Endothelial cell of umbilical vein (primary cell): ENCODE measurements around the gene FAM83C. TPM values are rescaled to one million over a fixed set of nuclear protein-coding genes. Genes with fewer than 3 reads are reported as not detected.
"Not testable (repeated sequence)": the region's sequence is repeated elsewhere in the genome, so short reads cannot be mapped to it uniquely, and the experiment has no call there.

ENCODE experiments used
- BruUV-seq: library from RNA; stranded (reverse); fragments of 400-500 nt; replicated peaks from 2 replicates; lab custom pipeline; 2021; lab: Mats Ljungman, UMichigan
- CTCF ChIA-PET: fragments of 300-600, 350-600 bp; sonication (Branson Sonifier 250); formaldehyde crosslinking; loops from one replicate; lab custom pipeline; 2021; ENCODE audit warnings: antibody characterized with exemption, inconsistent platforms; lab: Charles Lee
- POLR2A ChIA-PET: fragments of 300-600, 350-600 bp; sonication (Branson Sonifier 250); formaldehyde crosslinking; loops from one replicate; lab custom pipeline; 2021; ENCODE audit warnings: antibody characterized with exemption, inconsistent platforms; lab: Charles Lee
- DNase-seq: peaks from one replicate; pipeline ENCODE4 v3.0.0-alpha.2; 2011; ENCODE audit warnings: low read depth, low spot score
- FAIRE-seq: peaks from 2 replicates; lab custom pipeline; 2011; peaks lifted over from hg19 to GRCh38; lab: Jason Lieb, UNC
- H2AFZ ChIP-seq: 2 replicates; pipeline ENCODE4 v1.6.0; 2012; ENCODE audit warnings: low read depth, low read length, control low read depth, inconsistent platforms
- H3K27ac ChIP-seq: 2 replicates; pipeline ENCODE4 v1.5.1; 2011; ENCODE audit warnings: low read depth, mild to moderate bottlenecking, control low read depth, low read length, moderate library complexity; ENCODE audit not compliant: insufficient read depth
- H3K27me3 ChIP-seq, 2 experiments: 2 replicates each; pipeline versions ENCODE4 v1.6.0 to v1.6.1; 2011; ENCODE audit warnings: low read length in 2 of 2, mixed read lengths in 1 of 2; ENCODE audit not compliant: control insufficient read depth in 2 of 2, insufficient read depth in 2 of 2
- H3K36me3 ChIP-seq, 2 experiments: 2 replicates in 1 of 2; 3 replicates in 1 of 2; pipeline ENCODE4 v1.5.1; 2011; ENCODE audit warnings: low read length in 2 of 2, mild to moderate bottlenecking in 1 of 2, moderate library complexity in 1 of 2; ENCODE audit not compliant: control insufficient read depth in 2 of 2, insufficient read depth in 2 of 2; ENCODE audit errors: extremely low read depth in 1 of 2
- H3K4me1 ChIP-seq: 3 replicates; pipeline ENCODE4 v1.5.1; 2011; ENCODE audit warnings: mild to moderate bottlenecking, low read length; ENCODE audit not compliant: control insufficient read depth, insufficient read depth; ENCODE audit errors: extremely low read depth
- H3K4me2 ChIP-seq: 2 replicates; pipeline ENCODE4 v1.6.1; 2011; ENCODE audit warnings: low read length, control low read depth, mixed read lengths; ENCODE audit not compliant: insufficient read depth
- H3K4me3 ChIP-seq, 3 experiments: fragments of 200-600 bp in 1 of 3; sonication (generic), shearing (Covaris generic) in 1 of 3; replicated peaks in 1 of 3; 2 replicates each; pipeline ENCODE4 v1.5.1; 2011 to 2016; ENCODE audit warnings: control low read depth in 3 of 3, low read length in 3 of 3, mild to moderate bottlenecking in 2 of 3, inconsistent platforms in 1 of 3, low read depth in 1 of 3, moderate library complexity in 1 of 3; ENCODE audit not compliant: insufficient read depth in 1 of 3
- H3K79me2 ChIP-seq: 2 replicates; pipeline ENCODE4 v1.6.0; 2012; ENCODE audit warnings: low read length, inconsistent platforms; ENCODE audit not compliant: control insufficient read depth, insufficient read depth
- H3K9ac ChIP-seq: replicated peaks from 2 replicates; pipeline ENCODE3; 2011; ENCODE audit warnings: low read length, control low read depth; ENCODE audit not compliant: insufficient read depth; ENCODE audit errors: extremely low read depth
- H3K9me1 ChIP-seq: replicated peaks from 3 replicates; pipeline ENCODE4 v1.6.0; 2011; ENCODE audit warnings: mild to moderate bottlenecking, low read length; ENCODE audit not compliant: control insufficient read depth, insufficient read depth; ENCODE audit errors: extremely low read depth
- H3K9me3 ChIP-seq: replicated peaks from 2 replicates; pipeline ENCODE4 v1.5.1; 2012; ENCODE audit warnings: low read length, inconsistent platforms; ENCODE audit not compliant: control insufficient read depth, insufficient read depth
- H4K20me1 ChIP-seq: replicated peaks from 2 replicates; pipeline ENCODE3; 2011; ENCODE audit warnings: mild to moderate bottlenecking, low read length; ENCODE audit not compliant: control insufficient read depth, insufficient read depth; ENCODE audit errors: extremely low read depth
- EZH2 ChIP-seq: IDR thresholded peaks from 2 replicates; pipeline ENCODE4 v1.6.1; 2012; ENCODE audit warnings: borderline replicate concordance, low read depth, mild to moderate bottlenecking, moderate library complexity, low read length, inconsistent platforms; ENCODE audit not compliant: severe bottlenecking
- FOS ChIP-seq: IDR thresholded peaks from 2 replicates; pipeline ENCODE4 v1.6.1; 2011; ENCODE audit warnings: mild to moderate bottlenecking, low read length, moderate library complexity, borderline replicate concordance; ENCODE audit not compliant: insufficient read depth
- GATA2 ChIP-seq: IDR thresholded peaks from 2 replicates; pipeline ENCODE4 v1.7.0; 2011; ENCODE audit warnings: low read depth, mild to moderate bottlenecking, moderate library complexity, mixed read lengths, low read length; ENCODE audit not compliant: insufficient read length, insufficient read depth
- JUN ChIP-seq: IDR thresholded peaks from 2 replicates; pipeline ENCODE4 v1.6.1; 2011; ENCODE audit warnings: borderline replicate concordance, low read depth; ENCODE audit not compliant: insufficient read length, insufficient read depth
- MAX ChIP-seq: IDR thresholded peaks from 2 replicates; pipeline ENCODE4 v1.6.1; 2011; ENCODE audit not compliant: insufficient read depth, insufficient read length
- MYC ChIP-seq: IDR thresholded peaks from one replicate; pipeline ENCODE4 v1.6.1; 2011; ENCODE audit warnings: mild to moderate bottlenecking, low read depth, low read length
- POLR2A ChIP-seq: IDR thresholded peaks from 2 replicates; pipeline ENCODE4 v1.6.1; 2012; ENCODE audit warnings: low read depth, mild to moderate bottlenecking, control low read depth, low read length
- POLR2AphosphoS5 ChIP-seq: IDR thresholded peaks from 2 replicates; pipeline ENCODE4 v1.6.1; 2012; ENCODE audit warnings: low read depth, mild to moderate bottlenecking, control low read depth, low read length, moderate library complexity; ENCODE audit not compliant: insufficient read depth
- dilution Hi-C: fragments of 300-500 bp; cut with MboI; formaldehyde crosslinking; loops from one replicate; pipeline ENCODE4 v1.15.0; 2019; ENCODE audit warnings: low sequenced_read_pairs; ENCODE audit not compliant: extremely low pct_ligation_motif_present
- intact Hi-C: fragments of 100-400 bp; cut with micrococcal nuclease; formaldehyde crosslinking; loops from one replicate; pipeline ENCODE4 v1.10.0; 2022
- polyA plus RNA-seq, 4 experiments: library from polyadenylated mRNA; depleted of rRNA in 3 of 4; stranded (reverse) in 3 of 4; unstranded in 1 of 4; fragments of >200 nt; gene quantifications; 2 replicates each; pipeline versions ENCODE4 v1.2.1 to v1.2.3, GENCODE V29; 2011 to 2012; ENCODE audit warnings: missing spikeins in 1 of 4
- total RNA-seq: library from RNA; stranded (reverse); gene quantifications from 2 replicates; pipeline ENCODE4 v1.2.3, GENCODE V29; 2021
- TF ChIP-seq, protein P1 (sequence below), 2 donors: IDR thresholded peaks; 1 replicate in 1 of 2; 2 replicates in 1 of 2; pipeline ENCODE4 v1.5.1; 2011; ENCODE audit warnings: low read length in 2 of 2, mild to moderate bottlenecking in 2 of 2, moderate library complexity in 2 of 2, control low read depth in 1 of 2, inconsistent platforms in 1 of 2, low read depth in 1 of 2; ENCODE audit not compliant: insufficient read depth in 1 of 2; ENCODE audit errors: extremely low read depth in 1 of 2

The FAM83C gene
- total and polyA plus RNA-seq, 2 donors (not counting 3 experiments of a cell fraction or from before 2014, with no cell fraction given): not detected

DNA sequence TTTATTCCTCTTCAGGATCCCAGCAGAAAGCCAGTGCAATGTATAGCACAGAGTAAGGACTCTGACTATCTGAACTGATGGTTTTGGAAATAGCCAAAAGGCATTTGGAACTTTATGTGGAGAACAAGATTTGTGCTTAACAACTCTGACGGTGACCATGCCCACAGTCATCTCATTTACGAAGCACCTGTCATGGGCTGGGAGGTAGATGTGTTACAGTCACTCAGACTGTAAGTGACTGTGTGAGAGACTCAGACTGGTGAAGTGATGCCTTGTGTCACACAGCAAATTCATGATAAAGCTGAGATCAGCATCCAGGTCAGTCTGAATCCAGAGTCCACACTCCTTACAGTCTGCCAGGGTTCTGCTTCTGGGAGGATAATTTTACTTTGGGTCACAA is 23.9 kb upstream of the FAM83C start:
- H2AFZ ChIP-seq: no peak overlapping the region
- H4K20me1 ChIP-seq: no peaks in the 10 kb centered on the region
- DNase-seq (no peak), FAIRE-seq (no peak)
- intact Hi-C loops (no loop called here), dilution Hi-C loops (no loop called here)
- H3K9me3 ChIP-seq: no peaks in the 10 kb centered on the region
- no peak overlapping the region for H3K4me2 ChIP-seq
- TF ChIP-seq GATA2 (no peak), MAX (no peak), JUN (no peak), MYC (no peak), POLR2A (no peak), EZH2 (no peak), FOS (no peak), POLR2AphosphoS5 (no peak)
- TF ChIP-seq, protein P1, sequence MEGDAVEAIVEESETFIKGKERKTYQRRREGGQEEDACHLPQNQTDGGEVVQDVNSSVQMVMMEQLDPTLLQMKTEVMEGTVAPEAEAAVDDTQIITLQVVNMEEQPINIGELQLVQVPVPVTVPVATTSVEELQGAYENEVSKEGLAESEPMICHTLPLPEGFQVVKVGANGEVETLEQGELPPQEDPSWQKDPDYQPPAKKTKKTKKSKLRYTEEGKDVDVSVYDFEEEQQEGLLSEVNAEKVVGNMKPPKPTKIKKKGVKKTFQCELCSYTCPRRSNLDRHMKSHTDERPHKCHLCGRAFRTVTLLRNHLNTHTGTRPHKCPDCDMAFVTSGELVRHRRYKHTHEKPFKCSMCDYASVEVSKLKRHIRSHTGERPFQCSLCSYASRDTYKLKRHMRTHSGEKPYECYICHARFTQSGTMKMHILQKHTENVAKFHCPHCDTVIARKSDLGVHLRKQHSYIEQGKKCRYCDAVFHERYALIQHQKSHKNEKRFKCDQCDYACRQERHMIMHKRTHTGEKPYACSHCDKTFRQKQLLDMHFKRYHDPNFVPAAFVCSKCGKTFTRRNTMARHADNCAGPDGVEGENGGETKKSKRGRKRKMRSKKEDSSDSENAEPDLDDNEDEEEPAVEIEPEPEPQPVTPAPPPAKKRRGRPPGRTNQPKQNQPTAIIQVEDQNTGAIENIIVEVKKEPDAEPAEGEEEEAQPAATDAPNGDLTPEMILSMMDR (IDR thresholded peaks at IDR 0.05; ENCODE audit: extremely low read depth in 1 of 2, insufficient read depth in 1 of 2, low read depth in 1 of 2, low read length in 2 of 2): no peak
- CTCF ChIA-PET: interaction anchor here (6.7 kb wide), 1 partner anchor 11 kb away, joined by 83 read pairs; no protein-coding TSS in a partner anchor
- peaks cover 61% of the 10 kb centered on the region for H3K4me1 ChIP-seq
- no peak overlapping the region for H3K27ac ChIP-seq
- BruUV-seq: TSS peak; percentile 32
- no peaks in the 10 kb centered on the region for H3K79me2 ChIP-seq
- POLR2A ChIA-PET: no interaction called here
- no peaks in the 10 kb centered on the region for H3K27me3 ChIP-seq
- no peak overlapping the region for H3K9ac ChIP-seq
- H3K9me1 ChIP-seq: no peaks in the 10 kb centered on the region
- no peak overlapping the region for H3K4me3 ChIP-seq
- peaks cover 0 to 2% of the 10 kb centered on the region in 2 experiments for H3K36me3 ChIP-seq

DNA sequence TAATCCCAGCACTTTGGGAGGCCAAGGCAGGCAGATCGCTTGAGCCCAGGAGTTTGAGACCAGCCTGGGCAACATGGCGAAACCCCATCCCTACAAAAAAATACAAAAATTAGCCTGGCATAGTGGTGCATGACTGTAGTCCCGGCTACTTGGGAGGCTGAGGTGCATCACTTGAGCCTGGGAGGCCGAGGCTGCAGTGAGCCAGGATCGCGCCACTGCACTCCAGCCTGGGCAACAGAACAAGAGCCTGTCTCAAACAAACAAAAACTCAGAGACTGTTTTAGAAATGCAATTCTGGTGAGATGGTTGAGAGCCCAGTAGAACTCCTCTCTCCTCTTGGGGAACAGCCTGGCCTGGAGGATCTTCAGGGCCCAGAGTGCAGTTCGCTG is 23.4 kb upstream of the FAM83C start:
- CTCF ChIA-PET: interaction anchor here (1.0 kb wide), 1 partner anchor 14 kb away, joined by 3 read pairs; no protein-coding TSS in a partner anchor
- intact Hi-C loops, POLR2A ChIA-PET, H3K9me1 ChIP-seq, H3K36me3 ChIP-seq, H3K4me3 ChIP-seq, H3K27ac ChIP-seq, H2AFZ ChIP-seq, FAIRE-seq, dilution Hi-C loops, H4K20me1 ChIP-seq, H3K9ac ChIP-seq, BruUV-seq, H3K9me3 ChIP-seq, DNase-seq, H3K27me3 ChIP-seq, H3K79me2 ChIP-seq, H3K4me2 ChIP-seq: not testable (repeated sequence)
- H3K4me1 ChIP-seq: peaks cover 63% of the 10 kb centered on the region
